GM21390 (cell line): ENCODE results near the gene TOMT.

ENCODE experiments used
- ATAC-seq: cut with Tn5 transposase; IDR thresholded peaks from one replicate; pipeline ENCODE4 v1.9.1; 2021; ENCODE audit not compliant: unreplicated experiment

Gene TOMT

DNA sequence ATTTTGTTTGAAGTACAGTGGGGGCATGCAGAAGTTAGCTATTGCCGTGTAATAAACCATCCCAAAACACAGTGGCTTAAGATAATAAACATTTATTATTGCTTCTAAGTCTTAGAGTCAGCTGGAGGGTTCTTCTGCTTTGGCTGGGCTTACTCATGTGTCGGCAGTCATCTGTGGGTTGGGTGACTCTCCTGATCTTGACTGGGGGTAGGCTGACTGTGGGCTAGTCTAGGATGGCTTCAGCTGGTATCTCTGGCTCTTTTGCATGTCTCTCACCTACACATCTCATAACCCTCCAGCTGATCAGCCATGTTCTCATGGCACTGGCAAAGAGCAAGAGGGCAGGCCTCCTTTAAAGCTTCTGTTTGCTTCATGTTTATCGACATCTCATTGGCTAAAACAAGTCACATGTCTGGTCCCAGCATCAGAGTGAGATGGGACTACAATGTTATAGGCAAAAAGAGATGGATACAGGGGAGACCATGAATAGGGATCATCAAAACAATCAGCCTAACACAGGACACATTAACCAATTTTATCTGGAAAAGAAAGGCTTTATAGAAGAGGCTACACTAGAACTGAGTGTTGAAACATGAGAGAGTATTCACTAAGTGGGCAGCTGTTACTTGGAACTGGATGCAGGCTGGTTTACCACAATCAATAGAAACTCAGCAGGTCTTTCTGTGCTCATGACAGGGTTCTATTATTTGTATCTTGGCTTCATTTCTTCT is 19.9 kb upstream of the TOMT start:
- ATAC-seq: no peak

DNA sequence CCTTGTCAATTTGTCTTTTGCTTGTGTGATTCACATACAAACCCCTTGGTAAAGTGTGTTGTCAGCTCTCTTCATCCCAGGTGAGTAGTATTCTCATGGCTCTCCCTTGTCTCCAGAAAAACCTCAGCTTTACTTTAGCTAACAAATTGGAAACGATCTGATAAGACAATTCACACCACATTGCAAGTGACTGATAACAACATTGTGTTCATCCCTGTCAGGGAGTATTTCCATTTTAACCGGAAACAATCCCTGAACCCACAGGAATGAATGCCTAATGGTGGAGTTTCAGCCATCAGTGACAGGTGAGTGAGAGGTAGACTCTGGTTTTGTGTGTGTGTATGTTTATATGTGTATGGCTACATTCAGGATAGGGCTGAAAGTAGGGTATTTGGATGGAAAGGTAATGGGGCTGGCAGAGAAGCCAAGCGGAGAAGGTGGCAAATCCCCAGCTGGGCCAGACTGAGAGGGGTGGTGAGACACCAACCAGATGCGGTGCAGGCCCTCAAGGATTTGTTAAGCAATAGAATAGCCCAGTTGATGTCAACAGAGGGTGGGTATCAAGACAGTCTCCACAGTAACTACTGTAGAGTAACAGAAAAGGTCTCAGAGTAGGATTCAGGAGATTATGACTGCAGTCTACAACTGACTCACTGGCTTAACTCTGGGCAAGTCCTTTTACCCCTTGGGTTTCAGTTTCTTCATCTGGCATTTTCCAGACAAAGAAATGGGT is 17.5 kb upstream of the TOMT start:
- ATAC-seq: no peak

DNA sequence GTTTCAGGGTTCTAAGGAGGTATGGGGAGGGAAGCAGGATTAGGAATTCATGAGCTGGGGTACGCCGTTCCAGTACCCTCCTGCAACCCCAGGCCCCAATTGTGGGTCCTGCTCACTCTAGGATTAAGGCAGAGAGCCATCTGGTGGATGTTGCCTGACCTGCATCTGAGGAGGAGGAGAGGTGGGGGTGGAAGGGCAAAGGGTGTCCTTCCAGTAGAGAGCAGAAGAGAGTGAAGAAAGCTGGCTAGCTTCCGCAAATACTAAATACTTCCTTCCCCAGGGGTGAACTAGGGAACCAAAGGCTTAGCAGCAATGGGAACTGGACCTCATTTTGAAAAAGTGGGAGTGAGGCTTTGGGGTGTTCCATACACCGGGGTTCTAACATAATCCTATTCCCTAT is 14.4 kb upstream of the TOMT start:
- no peak for ATAC-seq

DNA sequence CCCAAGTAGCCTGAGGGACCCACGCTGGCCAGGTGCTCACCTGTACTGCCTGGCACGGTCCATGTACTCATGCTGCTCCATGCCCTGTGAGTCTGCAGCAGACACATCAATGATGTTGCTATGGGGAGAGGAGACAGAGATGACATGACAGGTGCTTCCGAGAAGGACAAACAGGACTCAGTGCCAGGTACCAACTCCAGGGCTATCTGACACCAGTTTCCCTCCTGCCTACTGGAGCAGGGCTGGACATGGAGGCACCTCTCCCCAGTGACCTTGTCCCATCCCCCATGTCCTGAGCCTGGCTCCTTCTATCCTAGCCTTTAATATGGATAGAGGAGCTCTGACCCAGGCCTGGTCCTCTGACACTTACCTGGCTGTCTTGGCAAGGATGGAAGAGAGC is 7.0 kb upstream of the TOMT start:
- no peak for ATAC-seq

GRCh38 chr11:72100009-72100408 is 5.7 kb upstream of the TOMT start:
- no peak for ATAC-seq

DNA sequence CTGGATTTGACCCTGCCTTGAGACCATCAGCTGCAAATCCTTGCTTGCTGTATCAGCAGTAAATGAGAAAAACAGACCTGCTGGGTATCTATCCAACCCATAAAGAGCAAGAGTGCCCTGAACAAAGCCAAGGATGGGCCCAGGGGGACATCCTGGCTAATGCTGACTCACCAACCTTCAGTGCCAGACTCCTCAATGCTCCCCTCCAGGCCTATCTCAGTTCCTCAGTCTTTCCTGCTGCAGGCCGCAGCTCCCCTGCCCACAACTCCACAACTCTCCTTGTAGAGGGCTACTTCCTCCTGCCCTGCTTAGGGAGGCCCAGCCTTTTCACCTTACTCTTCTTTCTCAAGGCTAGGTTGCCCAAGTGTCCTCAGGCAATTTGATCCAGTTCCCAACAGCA is 5.3 kb upstream of the TOMT start:
- no peak for ATAC-seq

GRCh38 chr11:72102162-72102561 is 3.6 kb upstream of the TOMT start:
- no peak for ATAC-seq

GRCh38 chr11:72102631-72102945 is 3.1 kb upstream of the TOMT start:
- no peak for ATAC-seq

DNA sequence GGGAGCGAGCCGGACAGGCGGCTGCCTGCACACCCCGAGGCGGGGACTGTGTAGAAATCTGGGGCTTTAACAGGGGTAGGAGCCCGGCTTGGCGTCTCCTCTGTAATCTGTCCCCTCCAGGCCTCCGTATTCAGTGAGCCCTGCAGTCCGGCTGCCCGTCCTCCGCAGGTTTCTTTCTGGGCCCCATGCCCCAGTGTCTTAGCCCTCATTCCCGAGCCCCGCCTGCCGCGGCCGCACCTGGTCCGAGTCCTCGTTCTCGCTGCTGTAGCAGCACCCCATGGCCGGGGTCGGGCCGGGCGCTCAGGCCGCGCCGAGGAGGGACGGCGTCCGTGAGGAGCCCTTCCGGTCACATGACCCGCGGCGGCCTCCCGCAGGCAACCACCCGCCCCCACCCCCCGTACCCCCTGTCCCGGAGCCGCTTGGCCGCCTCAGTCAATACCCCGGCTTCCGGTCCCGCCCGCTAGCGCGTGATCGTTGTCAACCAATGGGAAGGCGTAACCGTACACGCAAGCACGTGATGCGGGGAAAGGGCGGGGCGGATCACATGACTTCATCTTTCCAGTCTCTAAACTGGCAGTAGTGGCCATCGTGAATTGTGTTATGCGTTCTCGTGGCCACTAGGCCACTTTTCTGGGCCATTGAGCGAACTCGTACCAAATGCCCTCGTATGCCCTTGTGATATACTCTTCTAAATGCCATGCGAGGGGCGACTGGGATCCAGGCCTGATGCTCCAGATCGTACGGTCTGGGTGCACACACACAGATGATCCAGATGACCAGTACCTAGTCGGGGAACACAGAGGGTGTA is 2.6 kb upstream of the TOMT start, which contains the start of gene LAMTOR1:
TSS of gene LAMTOR1 (minus strand) at position 352 of the 808 bp plus-strand sequence. CDS start at position 279, 73 bp downstream.
- peak; percentile 78 for ATAC-seq

DNA sequence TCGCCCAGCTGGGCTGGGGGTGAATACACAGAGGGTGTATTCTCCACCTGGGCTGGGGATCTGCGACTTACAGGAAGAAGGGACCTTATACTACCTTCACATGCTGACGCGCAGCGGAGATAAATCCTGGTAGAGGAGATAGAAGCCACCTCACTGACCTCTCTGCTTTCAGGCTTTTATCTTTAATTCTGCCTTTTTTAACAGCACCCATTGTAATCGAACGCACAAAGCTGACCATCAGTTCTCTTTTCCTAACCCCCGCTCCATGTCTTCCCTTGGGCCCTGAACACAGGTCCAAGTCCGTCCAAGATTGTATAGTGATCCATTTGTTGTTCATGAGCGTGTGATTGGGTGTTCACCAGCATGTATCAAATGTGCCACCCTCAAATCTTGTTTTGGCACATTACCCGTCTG is 2.0 kb upstream of the TOMT start:
- ATAC-seq: no peak

DNA sequence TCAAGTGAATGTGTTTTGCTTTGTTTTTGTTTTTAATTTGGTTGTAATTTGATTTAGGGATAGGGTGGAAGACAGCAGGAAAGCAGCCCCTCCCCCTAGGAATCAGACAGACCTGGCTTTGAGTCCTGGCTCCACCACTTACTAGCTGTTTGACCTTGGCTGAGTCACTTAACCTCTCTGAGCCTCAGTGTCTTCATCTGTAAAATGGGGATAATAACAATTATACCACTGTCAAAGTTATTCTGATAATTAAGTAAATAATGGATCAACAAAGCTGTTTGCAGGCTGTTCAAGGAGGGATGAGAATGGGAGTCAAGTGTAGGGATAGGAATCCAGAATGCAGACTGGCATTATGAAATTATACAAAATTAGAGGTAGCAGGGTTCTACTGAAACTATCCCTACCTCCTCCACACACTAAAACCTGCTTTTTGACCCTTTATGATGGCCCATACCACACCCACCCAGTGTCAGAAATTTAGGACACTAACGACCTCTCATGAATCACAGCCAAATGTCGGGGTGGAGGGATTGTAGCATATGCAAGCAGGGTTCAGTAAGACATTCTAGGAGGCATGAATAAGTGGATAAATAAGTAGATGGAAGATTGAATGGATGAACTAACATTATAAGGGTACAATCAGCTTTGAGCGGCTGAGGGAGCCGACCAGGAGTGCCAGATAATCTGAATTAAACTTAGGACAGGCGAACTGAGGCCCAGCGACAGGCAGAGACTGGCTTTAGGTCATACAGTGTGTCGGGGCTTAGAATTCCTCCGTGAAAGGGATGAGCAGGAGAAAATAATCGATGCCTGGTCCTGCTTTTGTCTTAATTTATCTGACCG is 5.8 kb downstream of the TOMT start:
- ATAC-seq: no peak

GRCh38 chr11:72112143-72112977 is 6.6 kb downstream of the TOMT start, which contains the start of gene ANAPC15:
Gene ANAPC15, minus strand, starts transcription at chr11:72112695. Its CDS starts 1,419 bp downstream, at chr11:72111276.
- peak; percentile 84 for ATAC-seq

GRCh38 chr11:72112978-72113808 is 7.5 kb downstream of the TOMT start:
- ATAC-seq: no peak

DNA sequence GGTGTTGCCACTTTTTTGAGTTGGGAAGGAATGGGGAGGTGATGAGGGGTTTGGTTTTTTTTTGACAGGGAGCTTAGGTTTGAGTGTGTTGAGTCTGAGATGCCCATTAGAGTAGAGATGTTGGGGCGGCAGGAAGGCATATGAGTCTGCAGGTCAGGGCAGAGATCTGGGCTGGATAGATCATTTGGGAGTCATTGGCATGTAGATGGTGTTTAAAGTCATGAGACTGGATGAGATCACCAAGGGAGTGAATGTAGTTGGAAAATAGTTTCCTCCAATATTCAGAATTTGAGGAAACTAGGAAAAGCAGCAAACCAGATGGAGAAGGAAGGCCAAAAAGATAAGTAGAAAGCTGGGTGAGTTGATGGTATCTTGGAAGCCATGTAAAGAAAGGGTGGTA is 8.8 kb downstream of the TOMT start:
- ATAC-seq: no peak

DNA sequence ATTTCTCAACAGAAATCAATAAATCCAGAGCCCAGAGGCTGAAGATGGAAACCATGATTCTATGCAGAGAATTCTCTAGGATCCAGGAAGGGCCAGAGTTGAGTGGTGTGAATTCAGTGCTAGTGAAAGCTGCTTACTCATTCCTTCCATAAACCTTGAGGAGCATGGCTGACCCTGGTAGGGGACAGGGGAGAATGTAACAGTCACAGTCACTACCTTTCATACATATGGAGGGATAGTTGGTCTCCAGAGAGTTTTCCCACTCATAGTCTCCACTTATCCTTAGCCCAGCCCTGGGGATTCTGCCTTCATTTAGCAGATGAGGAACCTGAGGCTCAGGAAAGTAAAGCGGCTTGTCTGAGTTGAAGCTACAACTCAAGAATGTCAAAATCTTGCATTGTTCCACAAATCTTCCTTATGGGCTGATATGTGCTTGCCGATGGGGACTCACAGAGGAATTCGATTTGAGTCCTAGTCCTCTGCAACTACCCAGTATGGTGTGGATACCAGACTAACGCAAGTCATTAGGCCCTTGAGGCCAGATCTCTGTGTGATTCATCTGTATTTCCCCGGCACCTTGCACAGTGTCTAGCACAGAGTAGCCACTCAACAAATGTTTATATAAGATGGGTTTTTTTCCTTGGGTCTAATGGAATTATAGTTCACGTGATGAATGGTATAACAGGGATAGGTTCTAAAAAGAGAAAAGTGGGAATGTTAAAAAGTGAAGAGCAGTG is 10.5 kb downstream of the TOMT start:
- ATAC-seq: no peak

DNA sequence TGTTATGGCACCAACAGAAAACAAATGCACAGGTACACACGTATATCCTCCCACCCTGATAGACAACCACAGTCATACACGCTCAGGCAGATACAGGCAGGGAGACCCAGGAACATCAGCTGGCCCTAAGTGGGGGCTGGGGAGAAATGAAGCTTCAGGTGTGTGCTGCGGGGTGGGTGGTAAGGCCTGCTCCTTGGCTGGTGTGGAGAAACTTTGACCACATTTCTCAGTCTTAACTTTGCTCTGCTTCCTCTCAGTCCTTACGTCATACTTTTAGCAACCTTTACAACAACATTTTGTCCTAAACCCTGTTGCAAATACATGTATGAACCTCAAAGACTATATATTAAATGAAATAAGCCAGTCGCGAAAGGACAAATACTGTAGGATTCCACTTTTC is 13.5 kb downstream of the TOMT start:
- ATAC-seq: no peak

GRCh38 chr11:72120930-72121329 is 15.2 kb downstream of the TOMT start:
- ATAC-seq: no peak

DNA sequence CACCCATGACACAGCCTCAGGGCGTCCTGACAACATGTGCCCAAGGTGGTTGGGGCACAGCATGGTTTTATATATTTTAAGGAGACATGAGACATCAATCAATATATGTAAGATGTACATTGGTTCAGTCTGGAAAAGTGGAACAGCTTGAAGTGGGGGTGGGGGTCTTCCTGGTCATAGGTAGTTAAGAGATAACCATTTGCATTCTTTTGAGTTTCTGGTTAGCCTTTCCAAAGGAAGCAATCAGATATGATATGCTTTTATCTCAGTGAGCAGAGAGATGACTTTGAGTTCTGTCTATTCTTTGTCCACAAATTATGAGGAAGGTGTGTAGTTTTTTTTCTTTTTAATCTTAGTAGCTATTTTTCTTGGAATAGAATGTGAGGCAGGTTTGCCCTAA is 16.9 kb downstream of the TOMT start:
- ATAC-seq: no peak
